GM19025 (cell line): Measurements from ENCODE around the gene PHACTR3.
"Not testable (repeated sequence)": the region's sequence is repeated elsewhere in the genome, so short reads cannot be mapped to it uniquely, and the experiment has no call there.

ENCODE experiments used
- ATAC-seq: cut with Tn5 transposase; IDR thresholded peaks from one replicate; pipeline ENCODE4 v1.9.1; 2021; ENCODE audit warnings: mild to moderate bottlenecking, low read depth, moderate library complexity; ENCODE audit not compliant: unreplicated experiment

The PHACTR3 gene

DNA sequence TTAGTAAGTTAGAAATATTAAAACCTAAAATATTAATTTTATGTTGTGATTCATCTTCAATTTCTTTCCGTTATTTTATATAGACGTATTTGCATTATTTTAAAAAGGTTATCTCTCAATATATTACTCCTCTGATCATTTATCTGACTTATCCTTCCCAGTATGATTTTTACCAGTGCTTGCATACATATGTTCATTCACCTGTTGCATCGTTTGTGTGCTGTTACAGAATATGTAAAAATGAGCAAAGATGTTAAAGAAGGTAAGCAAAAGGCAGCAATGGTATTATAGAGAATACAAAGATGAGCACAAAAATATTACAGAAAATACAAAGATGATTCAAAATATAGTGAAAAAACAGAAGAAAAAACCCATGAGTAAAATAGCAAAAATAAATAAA is 280.2 kb downstream of the PHACTR3 start:
- no peak for ATAC-seq

DNA sequence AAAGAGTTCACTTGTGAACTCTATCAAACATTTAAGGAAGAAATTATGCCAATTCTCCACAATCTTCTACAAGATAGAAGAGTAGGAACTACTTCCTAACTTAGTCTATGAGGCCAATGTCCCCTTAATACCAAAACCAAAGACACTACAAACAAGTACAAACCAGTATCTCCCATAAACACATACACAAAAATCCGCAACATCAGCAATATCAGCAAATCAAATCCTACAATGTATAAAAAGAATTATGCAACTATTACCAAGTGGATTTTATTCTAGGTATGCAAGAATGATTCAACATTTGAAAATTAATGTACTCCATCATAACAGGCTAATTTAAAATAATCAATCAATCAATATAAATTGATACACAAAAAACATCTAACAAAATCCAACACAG is 283.7 kb downstream of the PHACTR3 start:
- ATAC-seq = no peak

GRCh38 chr20:59890035-59890434 is 285.7 kb downstream of the PHACTR3 start:
- not testable (repeated sequence) for ATAC-seq

DNA sequence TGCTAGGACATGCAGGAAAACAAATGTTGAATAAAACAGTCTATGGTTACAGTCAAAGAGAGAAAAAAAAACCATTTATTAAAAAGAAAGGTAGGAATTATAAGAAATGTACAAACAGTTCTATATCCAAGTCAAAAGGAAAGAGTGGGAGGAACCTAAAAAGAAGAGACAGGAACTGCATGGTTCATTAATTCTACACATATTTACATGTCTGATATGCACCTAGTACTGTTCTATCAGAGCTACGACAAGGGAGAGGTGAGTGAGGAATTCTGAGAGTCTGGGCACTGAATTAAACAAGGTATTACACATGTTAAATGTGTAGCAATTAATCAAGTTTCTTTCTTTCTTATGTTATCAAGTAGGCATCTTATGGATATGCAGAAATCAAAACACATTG is 287.2 kb downstream of the PHACTR3 start:
- no peak for ATAC-seq

DNA sequence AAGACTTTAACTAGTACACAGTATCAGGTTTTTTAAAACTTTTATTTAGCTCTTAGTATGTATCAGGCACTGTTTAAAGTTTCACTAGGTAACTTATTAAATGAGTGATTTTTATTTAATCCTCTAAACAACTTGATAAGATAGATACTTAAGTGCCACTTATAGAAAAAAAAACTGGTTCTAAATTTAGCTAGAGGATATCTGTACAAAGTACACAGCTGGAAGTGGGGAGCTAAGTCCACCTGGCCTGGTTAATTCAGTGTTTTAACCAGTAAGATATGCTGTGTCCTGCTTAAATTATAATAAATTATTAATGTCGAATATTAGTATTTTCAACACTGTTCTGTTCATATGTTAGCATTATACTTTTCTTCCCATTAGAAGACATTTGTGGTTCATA is 291.6 kb downstream of the PHACTR3 start:
- ATAC-seq = no peak
